Astrocyte (in vitro differentiated cells and primary cell): ENCODE data around the gene BLVRA. TPM values are rescaled to one million over a fixed set of nuclear protein-coding genes. Genes with fewer than 3 reads are reported as not detected.

Experiments used
- DNase-seq: peaks from one replicate; pipeline ENCODE4 v3.0.0-alpha.2; 2010; ENCODE audit warnings: low read depth
- FAIRE-seq: peaks from 2 replicates; lab custom pipeline; 2011; peaks lifted over from hg19 to GRCh38; lab: Jason Lieb, UNC
- H2AFZ ChIP-seq: 2 replicates; pipeline ENCODE4 v1.6.0; 2012; ENCODE audit warnings: low read depth, low read length, inconsistent platforms
- H3K27ac ChIP-seq: 2 replicates; pipeline ENCODE4 v1.5.1; 2011; ENCODE audit warnings: low read depth, low read length, inconsistent platforms
- H3K27me3 ChIP-seq: 2 replicates; pipeline ENCODE4 v1.6.0; 2011; ENCODE audit warnings: low read length, inconsistent platforms; ENCODE audit not compliant: insufficient read depth
- H3K36me3 ChIP-seq: 2 replicates; pipeline ENCODE4 v1.5.1; 2011; ENCODE audit warnings: low read length, inconsistent platforms; ENCODE audit not compliant: insufficient read depth
- H3K4me1 ChIP-seq: 2 replicates; pipeline ENCODE4 v1.5.1; 2011; ENCODE audit warnings: low read length, inconsistent platforms; ENCODE audit not compliant: insufficient read depth
- H3K4me2 ChIP-seq: 2 replicates; pipeline ENCODE4 v1.6.0; 2012; ENCODE audit warnings: low read length, inconsistent platforms
- H3K4me3 ChIP-seq: 2 replicates; pipeline ENCODE4 v1.5.1; 2011; ENCODE audit warnings: low read depth, mild to moderate bottlenecking, low read length, inconsistent platforms; ENCODE audit not compliant: insufficient read depth
- H3K79me2 ChIP-seq: 2 replicates; pipeline ENCODE4 v1.6.0; 2012; ENCODE audit warnings: mild to moderate bottlenecking, low read length, inconsistent platforms; ENCODE audit not compliant: insufficient read depth
- H3K9ac ChIP-seq: 2 replicates; pipeline ENCODE4 v1.6.0; 2012; ENCODE audit warnings: mild to moderate bottlenecking, low read length, inconsistent platforms
- H3K9me3 ChIP-seq: 2 replicates; pipeline ENCODE4 v1.5.1; 2012; ENCODE audit warnings: low read depth, mild to moderate bottlenecking, low read length, inconsistent platforms; ENCODE audit not compliant: insufficient read depth
- H4K20me1 ChIP-seq: 2 replicates; pipeline ENCODE4 v1.6.0; 2012; ENCODE audit warnings: low read length, inconsistent platforms; ENCODE audit not compliant: insufficient read depth
- H3K27ac Mint-ChIP-seq: one replicate; pipeline ENCODE4 v1.8.0; 2021; ENCODE audit warnings: mild to moderate bottlenecking, mixed read lengths; ENCODE audit not compliant: unreplicated experiment
- H3K27me3 Mint-ChIP-seq: one replicate; pipeline ENCODE4 v1.8.0; 2021; ENCODE audit warnings: low read depth, mixed read lengths; ENCODE audit not compliant: unreplicated experiment
- H3K36me3 Mint-ChIP-seq: one replicate; pipeline ENCODE4 v1.8.0; 2021; ENCODE audit warnings: low read depth, mixed read lengths; ENCODE audit not compliant: unreplicated experiment
- H3K4me1 Mint-ChIP-seq: one replicate; pipeline ENCODE4 v1.8.0; 2021; ENCODE audit warnings: low read depth, mixed read lengths; ENCODE audit not compliant: unreplicated experiment
- H3K4me3 Mint-ChIP-seq: one replicate; pipeline ENCODE4 v1.8.0; 2021; ENCODE audit warnings: mild to moderate bottlenecking, moderate library complexity, mixed read lengths; ENCODE audit not compliant: unreplicated experiment
- H3K9me3 Mint-ChIP-seq: one replicate; pipeline ENCODE4 v1.8.0; 2021; ENCODE audit warnings: mild to moderate bottlenecking, mixed read lengths; ENCODE audit not compliant: unreplicated experiment
- EZH2 ChIP-seq: IDR thresholded peaks from 2 replicates; pipeline ENCODE4 v1.6.1; 2012; ENCODE audit warnings: mild to moderate bottlenecking, low read length, inconsistent platforms; ENCODE audit not compliant: insufficient read depth
- total RNA-seq: library from RNA; stranded (reverse); gene quantifications from 2 replicates; pipeline ENCODE4 v1.2.1, GENCODE V29; 2021
- TF ChIP-seq, protein P1 (sequence below): IDR thresholded peaks from 2 replicates; pipeline ENCODE4 v1.5.1; 2011; ENCODE audit warnings: low read depth, mild to moderate bottlenecking, inconsistent platforms, low read length, moderate library complexity; ENCODE audit not compliant: insufficient read depth

The BLVRA gene
- total RNA-seq, 1 donor from 2014 or later, result 48.9 TPM

DNA sequence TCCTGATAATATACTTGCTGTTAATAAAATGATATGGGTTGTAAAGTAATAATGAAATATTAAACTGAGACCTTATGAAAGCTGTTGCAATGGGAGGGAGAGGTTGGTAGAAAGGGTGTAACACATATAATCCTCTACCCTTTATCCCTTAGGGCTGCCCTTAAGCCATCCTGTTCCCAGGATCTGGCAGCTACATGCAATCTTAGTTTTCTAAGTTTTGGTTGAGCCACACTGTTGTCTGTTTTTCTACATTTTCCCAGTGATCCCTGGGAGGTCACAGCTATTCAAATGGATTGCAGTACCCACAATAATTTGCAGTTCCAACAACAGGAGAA, 35.5 kb upstream of the BLVRA start:
- Histone ChIP-seq H3K27me3 (no peaks in the 10 kb centered on the region), H3K27ac (no peak overlapping the region), H3K4me1 (peaks cover 8% of the 10 kb centered on the region), H3K9me3 (no peaks in the 10 kb centered on the region), H3K4me2 (no peak overlapping the region), H4K20me1 (peaks cover 24% of the 10 kb centered on the region), H2AFZ (no peak overlapping the region), H3K4me3 (no peak overlapping the region), H3K79me2 (peaks cover 92% of the 10 kb centered on the region), H3K36me3 (no peaks in the 10 kb centered on the region), H3K9ac (no peak overlapping the region)
- Mint-ChIP-seq H3K9me3 (no peaks in the 10 kb centered on the region), H3K36me3 (peaks cover 3% of the 10 kb centered on the region), H3K27me3 (no peaks in the 10 kb centered on the region), H3K4me3 (no peak overlapping the region), H3K27ac (no peak overlapping the region), H3K4me1 (peaks cover 14% of the 10 kb centered on the region)
- DNase-seq, result no peak
- FAIRE-seq, result no peak
- TF ChIP-seq EZH2, result no peak
- TF ChIP-seq, protein P1, sequence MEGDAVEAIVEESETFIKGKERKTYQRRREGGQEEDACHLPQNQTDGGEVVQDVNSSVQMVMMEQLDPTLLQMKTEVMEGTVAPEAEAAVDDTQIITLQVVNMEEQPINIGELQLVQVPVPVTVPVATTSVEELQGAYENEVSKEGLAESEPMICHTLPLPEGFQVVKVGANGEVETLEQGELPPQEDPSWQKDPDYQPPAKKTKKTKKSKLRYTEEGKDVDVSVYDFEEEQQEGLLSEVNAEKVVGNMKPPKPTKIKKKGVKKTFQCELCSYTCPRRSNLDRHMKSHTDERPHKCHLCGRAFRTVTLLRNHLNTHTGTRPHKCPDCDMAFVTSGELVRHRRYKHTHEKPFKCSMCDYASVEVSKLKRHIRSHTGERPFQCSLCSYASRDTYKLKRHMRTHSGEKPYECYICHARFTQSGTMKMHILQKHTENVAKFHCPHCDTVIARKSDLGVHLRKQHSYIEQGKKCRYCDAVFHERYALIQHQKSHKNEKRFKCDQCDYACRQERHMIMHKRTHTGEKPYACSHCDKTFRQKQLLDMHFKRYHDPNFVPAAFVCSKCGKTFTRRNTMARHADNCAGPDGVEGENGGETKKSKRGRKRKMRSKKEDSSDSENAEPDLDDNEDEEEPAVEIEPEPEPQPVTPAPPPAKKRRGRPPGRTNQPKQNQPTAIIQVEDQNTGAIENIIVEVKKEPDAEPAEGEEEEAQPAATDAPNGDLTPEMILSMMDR, result no peak

DNA sequence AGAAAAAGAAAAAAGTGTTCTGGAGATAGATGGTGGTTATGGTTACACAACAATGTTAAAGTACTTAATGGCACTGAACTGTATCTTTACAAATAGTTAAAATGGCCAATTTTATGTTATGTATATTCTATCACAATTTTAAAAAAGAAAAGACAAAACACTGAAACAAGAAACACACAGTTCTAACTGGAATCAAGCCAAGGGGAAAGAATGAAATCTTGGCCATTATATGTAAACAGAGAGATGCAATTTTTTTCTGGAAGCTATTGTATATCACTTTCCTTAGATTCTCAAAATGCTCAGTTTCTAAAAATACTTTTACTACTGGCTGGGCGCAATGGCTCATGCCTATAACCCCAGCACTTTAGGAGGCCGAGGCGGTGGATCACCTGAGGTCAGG, 33.2 kb upstream of the BLVRA start:
- H3K27me3 Mint-ChIP-seq, result no peaks in the 10 kb centered on the region
- Histone ChIP-seq H3K9me3 (no peaks in the 10 kb centered on the region), H4K20me1 (peaks cover 24% of the 10 kb centered on the region), H3K4me1 (peaks cover 15% of the 10 kb centered on the region), H3K27ac (no peak overlapping the region), H3K9ac (no peak overlapping the region), H3K27me3 (no peaks in the 10 kb centered on the region), H3K36me3 (no peaks in the 10 kb centered on the region), H3K79me2 (peaks cover 87% of the 10 kb centered on the region), H2AFZ (no peak overlapping the region), H3K4me2 (no peak overlapping the region), H3K4me3 (no peak overlapping the region)
- no peaks in the 10 kb centered on the region for H3K9me3 Mint-ChIP-seq
- peaks cover 13% of the 10 kb centered on the region for H3K4me1 Mint-ChIP-seq
- TF ChIP-seq EZH2, result no peak
- TF ChIP-seq, protein P1, result no peak
- H3K36me3 Mint-ChIP-seq, result peaks cover 3% of the 10 kb centered on the region
- no peak overlapping the region for H3K27ac Mint-ChIP-seq
- H3K4me3 Mint-ChIP-seq, result no peak overlapping the region
- FAIRE-seq (no peak), DNase-seq (no peak)

DNA sequence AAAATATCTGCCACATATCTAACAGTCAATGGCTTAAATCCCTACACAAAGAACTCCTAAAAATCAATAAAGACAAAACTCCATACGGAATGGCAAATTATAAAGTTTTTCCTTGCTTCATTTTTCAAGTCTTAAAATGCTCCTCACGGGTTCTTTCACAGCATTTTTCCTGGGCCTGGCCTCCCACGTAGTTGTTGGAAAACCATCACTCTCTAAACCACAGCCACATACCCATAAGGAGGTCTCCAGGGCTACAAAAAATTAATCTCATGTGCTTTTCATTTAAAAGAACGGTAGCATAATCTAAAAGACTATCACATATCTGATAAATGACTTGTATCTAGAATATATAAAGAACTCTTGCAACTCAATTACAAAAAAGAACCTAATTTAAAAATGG, 32.0 kb upstream of the BLVRA start:
- Mint-ChIP-seq H3K4me3 (peak overlapping the region; percentile 14), H3K4me1 (peaks cover 5% of the 10 kb centered on the region), H3K27ac (peak overlapping the region; percentile 23), H3K36me3 (peaks cover 3% of the 10 kb centered on the region), H3K9me3 (no peaks in the 10 kb centered on the region), H3K27me3 (no peaks in the 10 kb centered on the region)
- Histone ChIP-seq H3K4me3 (no peak overlapping the region), H2AFZ (no peak overlapping the region), H3K9me3 (no peaks in the 10 kb centered on the region), H3K27ac (no peak overlapping the region), H3K79me2 (peaks cover 77% of the 10 kb centered on the region), H3K9ac (no peak overlapping the region), H3K36me3 (no peaks in the 10 kb centered on the region), H3K4me2 (no peak overlapping the region), H3K27me3 (no peaks in the 10 kb centered on the region), H4K20me1 (peaks cover 17% of the 10 kb centered on the region), H3K4me1 (peaks cover 7% of the 10 kb centered on the region)
- no peak for TF ChIP-seq EZH2
- TF ChIP-seq, protein P1, result no peak
- DNase-seq (peak; percentile 63), FAIRE-seq (no peak)
